Coronary artery (tissue), 2 donors: ENCODE results near the gene TNRC18.

ENCODE experiments used
- DNase-seq: peaks from one replicate; pipeline ENCODE4 v3.0.0-alpha.2; 2017; ENCODE audit warnings: low spot score
- H3K27ac ChIP-seq, 2 donors: fragments of 200-600 bp; sonication (generic); one replicate each; pipeline ENCODE4 v1.5.1; 2016 to 2019
- H3K4me3 ChIP-seq: fragments of 200-600 bp; sonication (generic); 2 replicates; pipeline ENCODE4 v1.5.1; 2016; ENCODE audit warnings: mild to moderate bottlenecking, moderate library complexity
- CTCF ChIP-seq: fragments of 200-600 bp; sonication (generic); IDR thresholded peaks from one replicate; pipeline ENCODE4 v1.5.1; 2019; ENCODE audit warnings: antibody characterized with exemption

TNRC18 gene

GRCh38 chr7:5382281-5382892 is 41.2 kb downstream of the TNRC18 start:
- H3K4me3 ChIP-seq, result peak overlapping the region; percentile 52
- no peak for TF ChIP-seq CTCF
- peak overlapping the region in 1 of 2 donors; percentile 13 for H3K27ac ChIP-seq
- no peak for DNase-seq

GRCh38 chr7:5381071-5381772 is 42.4 kb downstream of the TNRC18 start:
- peak overlapping the region; percentile 6 for H3K4me3 ChIP-seq
- DNase-seq, result no peak
- no peak for TF ChIP-seq CTCF
- peak overlapping the region in 1 of 2 donors; percentile 32 for H3K27ac ChIP-seq

GRCh38 chr7:5380350-5381070 is 43.1 kb downstream of the TNRC18 start:
- Histone ChIP-seq H3K27ac (peak overlapping the region in 1 of 2 donors; percentile 32), H3K4me3 (peak overlapping the region; percentile 28)
- TF ChIP-seq CTCF, result no peak
- DNase-seq, result no peak

GRCh38 chr7:5379546-5379945 is 44.1 kb downstream of the TNRC18 start:
- DNase-seq, result no peak
- TF ChIP-seq CTCF, result no peak
- Histone ChIP-seq H3K27ac (no peak overlapping the region), H3K4me3 (no peak overlapping the region)

- TF ChIP-seq CTCF, result no peak
- no peak overlapping the region for H3K4me3 ChIP-seq
- no peak for DNase-seq
- no peak overlapping the region for H3K27ac ChIP-seq
Observed at GRCh38 chr7:5377816-5378215, 45.8 kb downstream of the TNRC18 start.

GRCh38 chr7:5377279-5377678 is 46.4 kb downstream of the TNRC18 start:
- DNase-seq, result no peak
- no peak overlapping the region for H3K27ac ChIP-seq

More at GRCh38 chr7:5377279-5377678, 46.4 kb downstream of the TNRC18 start:
- no peak overlapping the region for H3K4me3 ChIP-seq
- no peak for TF ChIP-seq CTCF
